Left lung (tissue), 10 donors: ENCODE results near the gene BEAN1. TPM values are rescaled to one million over a fixed set of nuclear protein-coding genes. Genes with fewer than 3 reads are reported as not detected.

Experiments
- ATAC-seq: fragments of 200-7000 bp; cut with Tn5 transposase; one replicate; pipeline ENCODE4 v1.9.1; 2020; ENCODE audit warnings: moderate library complexity
- DNase-seq, 4 donors: peaks; one replicate each; pipeline ENCODE4 v3.0.0-alpha.2; 2013 to 2020
- H3K27ac ChIP-seq, 2 donors: fragments of 200-600 bp; sonication (generic) in 1 of 2; one replicate each; pipeline versions ENCODE4 v1.5.0 to v1.8.0; 2020 to 2021
- H3K27me3 ChIP-seq, 2 donors: fragments of 200-600 bp; sonication (generic) in 1 of 2; one replicate each; pipeline versions ENCODE4 v1.5.0 to v1.8.0; 2020 to 2021
- H3K36me3 ChIP-seq, 2 donors: fragments of 200-600 bp; sonication (generic) in 1 of 2; one replicate each; pipeline versions ENCODE4 v1.5.0 to v1.8.0; 2020 to 2021
- H3K4me1 ChIP-seq, 2 donors: fragments of 200-600 bp; one replicate each; pipeline ENCODE4 v1.8.0; 2021
- H3K4me3 ChIP-seq, 2 donors: fragments of 200-600 bp; sonication (generic) in 1 of 2; one replicate each; pipeline versions ENCODE4 v1.5.0 to v1.8.0; 2020 to 2021; ENCODE audit warnings: mild to moderate bottlenecking in 1 of 2
- H3K9me3 ChIP-seq, 2 donors: fragments of 200-600 bp; sonication (generic) in 1 of 2; one replicate each; pipeline versions ENCODE4 v1.5.0 to v1.8.0; 2020 to 2021
- intact Hi-C, 2 donors: fragments of 100-400 bp; cut with DNase I; formaldehyde crosslinking; loops; one replicate each; pipeline versions ENCODE4 v1.11.2 to v1.14.2; 2022
- polyA plus RNA-seq, 6 donors: library from polyadenylated mRNA; unstranded; fragments of 120-200 nt; gene quantifications; one replicate each; pipeline ENCODE4 v1.2.1, GENCODE V29; 2013; ENCODE audit not compliant: insufficient read length in 6 of 6
- total RNA-seq, 2 donors: library from RNA; stranded (reverse); fragmentation: NEBNext Ultra II Directional; extraction: Animal tissue kit (Norgen Biotek cat#: 25700); gene quantifications; one replicate each; pipeline ENCODE4 v1.2.1, GENCODE V29; 2021
- TF ChIP-seq, protein P1 (sequence below), 2 donors: fragments of 200-600 bp; sonication (generic) in 1 of 2; IDR thresholded peaks; one replicate each; pipeline versions ENCODE4 v1.5.0 to v1.8.0; 2021; ENCODE audit warnings: antibody characterized with exemption in 2 of 2
- donor health status: DM: no; HTN: yes; CAD: no.
- donor health status: DM: no; HTN: no; CAD: no.

The BEAN1 gene
- total and polyA plus RNA-seq, 8 donors: 0.65 to 13.6 (median 10.8) TPM

DNA sequence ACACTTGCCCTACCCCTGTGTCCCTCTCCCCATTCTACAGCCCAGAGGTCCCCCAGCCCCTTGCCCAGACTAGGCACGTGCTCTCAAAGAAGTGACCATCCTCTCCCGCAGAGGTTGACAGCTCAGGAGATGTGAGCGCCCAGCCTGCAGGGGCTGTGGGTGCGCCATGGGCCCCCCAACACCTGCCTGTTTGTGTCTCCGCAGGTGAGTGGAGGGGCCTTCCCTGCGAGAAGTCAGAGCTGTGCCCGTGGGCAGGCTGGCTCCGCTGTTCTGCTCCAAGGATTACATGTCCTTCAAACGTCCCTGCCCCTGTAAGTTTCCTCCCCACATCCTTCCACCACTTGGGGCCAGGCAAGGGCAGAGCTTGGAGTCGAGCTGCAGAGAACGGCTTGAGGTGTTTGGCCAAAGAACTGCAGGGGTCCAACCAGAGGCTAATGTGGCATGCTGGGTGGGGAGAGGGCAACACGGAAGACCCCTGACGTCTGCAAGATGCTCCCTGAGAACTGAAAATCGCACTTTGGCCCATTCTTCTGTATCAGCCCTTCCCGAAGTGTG lies 10.4 kb downstream of the BEAN1 start:
- H3K27ac ChIP-seq: no peak overlapping the region
- no peaks in the 10 kb centered on the region for H3K4me1 ChIP-seq
- DNase-seq: no peak
- no peak overlapping the region for H3K4me3 ChIP-seq
- ATAC-seq: no peak
- intact Hi-C loops: no loop called here
- H3K27me3 ChIP-seq: peaks cover 0 to 3% of the 10 kb centered on the region in 2 donors
- H3K36me3 ChIP-seq: no peaks in the 10 kb centered on the region
- TF ChIP-seq, protein P1, sequence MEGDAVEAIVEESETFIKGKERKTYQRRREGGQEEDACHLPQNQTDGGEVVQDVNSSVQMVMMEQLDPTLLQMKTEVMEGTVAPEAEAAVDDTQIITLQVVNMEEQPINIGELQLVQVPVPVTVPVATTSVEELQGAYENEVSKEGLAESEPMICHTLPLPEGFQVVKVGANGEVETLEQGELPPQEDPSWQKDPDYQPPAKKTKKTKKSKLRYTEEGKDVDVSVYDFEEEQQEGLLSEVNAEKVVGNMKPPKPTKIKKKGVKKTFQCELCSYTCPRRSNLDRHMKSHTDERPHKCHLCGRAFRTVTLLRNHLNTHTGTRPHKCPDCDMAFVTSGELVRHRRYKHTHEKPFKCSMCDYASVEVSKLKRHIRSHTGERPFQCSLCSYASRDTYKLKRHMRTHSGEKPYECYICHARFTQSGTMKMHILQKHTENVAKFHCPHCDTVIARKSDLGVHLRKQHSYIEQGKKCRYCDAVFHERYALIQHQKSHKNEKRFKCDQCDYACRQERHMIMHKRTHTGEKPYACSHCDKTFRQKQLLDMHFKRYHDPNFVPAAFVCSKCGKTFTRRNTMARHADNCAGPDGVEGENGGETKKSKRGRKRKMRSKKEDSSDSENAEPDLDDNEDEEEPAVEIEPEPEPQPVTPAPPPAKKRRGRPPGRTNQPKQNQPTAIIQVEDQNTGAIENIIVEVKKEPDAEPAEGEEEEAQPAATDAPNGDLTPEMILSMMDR (IDR thresholded peaks at IDR 0.05): no peak
- H3K9me3 ChIP-seq: no peaks in the 10 kb centered on the region

DNA sequence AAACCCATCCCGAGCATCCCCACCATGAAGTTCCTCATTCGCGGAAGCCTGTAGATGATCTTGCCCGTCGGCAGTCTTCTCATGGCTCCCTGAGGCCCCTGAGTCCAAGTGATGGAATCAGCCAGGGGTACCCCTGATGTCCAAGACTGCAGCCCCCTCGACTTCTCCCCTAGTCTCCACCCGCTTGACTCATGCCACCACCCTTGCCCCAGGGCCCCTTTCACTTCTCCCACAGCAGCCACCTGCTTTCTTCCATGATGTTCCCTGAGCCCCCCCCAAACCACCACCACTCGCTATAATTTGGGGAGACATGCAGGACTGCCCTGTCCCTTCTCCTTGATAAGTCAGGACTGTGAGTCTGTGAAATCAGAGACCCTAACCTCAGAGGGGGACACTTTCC lies 11.4 kb downstream of the BEAN1 start:
- H3K27me3 ChIP-seq: no peaks in the 10 kb centered on the region
- H3K4me1 ChIP-seq: no peaks in the 10 kb centered on the region
- TF ChIP-seq, protein P1 (IDR thresholded peaks at IDR 0.05): no peak
- ATAC-seq (no peak), DNase-seq (no peak)
- no peak overlapping the region for H3K27ac ChIP-seq
- H3K36me3 ChIP-seq: no peaks in the 10 kb centered on the region
- intact Hi-C loops: no loop called here
- no peaks in the 10 kb centered on the region for H3K9me3 ChIP-seq
- H3K4me3 ChIP-seq: no peak overlapping the region

DNA sequence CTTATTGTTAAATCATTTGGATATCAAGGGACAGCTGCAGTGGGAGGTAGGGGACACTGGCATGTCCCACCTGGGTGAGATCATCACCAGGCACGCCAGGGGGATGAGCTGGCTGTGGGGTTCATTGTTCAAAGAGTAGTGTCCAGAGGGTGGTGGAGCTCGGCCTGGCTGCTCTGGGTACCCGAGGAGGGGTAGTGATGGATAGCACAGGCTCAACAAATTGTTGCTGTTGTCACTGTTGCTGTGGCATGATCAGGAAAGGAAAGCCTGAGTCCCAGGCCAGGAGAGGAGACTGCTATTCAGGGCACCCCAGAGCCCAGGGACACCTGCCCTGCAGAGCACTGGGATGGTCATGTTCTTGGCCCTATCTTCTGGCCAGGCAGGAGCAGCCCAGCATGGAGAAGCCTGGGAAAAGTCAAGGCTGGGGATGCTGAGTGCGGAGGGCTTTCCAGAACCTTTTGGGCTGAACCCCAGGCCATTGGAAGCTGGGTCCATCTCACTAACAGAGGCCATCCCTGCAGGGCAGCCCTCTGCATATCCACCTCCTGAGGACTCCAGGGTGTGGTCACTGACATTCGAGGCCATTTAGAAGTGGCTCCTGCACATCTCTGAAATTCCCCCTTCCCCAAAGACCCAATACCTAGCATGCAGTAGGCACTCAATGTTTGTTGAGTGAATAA lies 12.1 kb downstream of the BEAN1 start:
- H3K27me3 ChIP-seq: no peaks in the 10 kb centered on the region
- TF ChIP-seq, protein P1 (IDR thresholded peaks at IDR 0.05): no peak
- H3K27ac ChIP-seq: no peak overlapping the region
- ATAC-seq: no peak
- H3K36me3 ChIP-seq: no peaks in the 10 kb centered on the region
- no peak overlapping the region for H3K4me3 ChIP-seq
- H3K4me1 ChIP-seq: no peaks in the 10 kb centered on the region
- intact Hi-C loops: no loop called here
- no peaks in the 10 kb centered on the region for H3K9me3 ChIP-seq
- DNase-seq: no peak

DNA sequence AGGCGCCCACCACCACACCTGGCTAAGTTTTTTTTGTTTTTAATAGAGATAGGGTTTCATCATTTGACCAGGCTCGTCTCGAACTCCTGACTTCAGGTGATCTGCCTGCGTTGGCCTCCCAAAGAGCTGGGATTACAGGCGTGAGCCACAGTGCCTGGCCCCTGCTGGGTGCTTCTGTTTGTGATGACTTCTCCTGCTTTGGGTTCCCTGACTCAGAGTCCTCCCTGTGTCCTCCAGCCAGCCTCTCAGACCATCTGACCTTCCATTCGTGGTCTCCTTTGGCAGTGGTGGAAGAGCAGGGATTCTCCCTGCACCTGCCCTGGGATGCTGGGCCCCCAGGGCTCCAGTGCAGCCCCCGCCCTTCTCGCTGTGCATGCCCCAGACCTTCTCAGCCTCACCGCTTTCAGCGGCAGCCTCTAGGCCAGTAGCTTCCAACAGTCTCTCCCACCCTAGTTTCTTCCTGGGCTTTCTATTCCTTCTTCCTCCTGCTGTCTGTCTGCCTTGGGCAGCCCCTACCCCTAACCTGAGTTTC lies 13.2 kb downstream of the BEAN1 start:
- H3K27ac ChIP-seq: no peak overlapping the region
- no peaks in the 10 kb centered on the region for H3K4me1 ChIP-seq
- no peak for DNase-seq
- TF ChIP-seq, protein P1 (IDR thresholded peaks at IDR 0.05): no peak
- intact Hi-C loops: no loop called here
- ATAC-seq: no peak
- no peaks in the 10 kb centered on the region for H3K27me3 ChIP-seq
- H3K4me3 ChIP-seq: no peak overlapping the region
- no peaks in the 10 kb centered on the region for H3K9me3 ChIP-seq
- no peaks in the 10 kb centered on the region for H3K36me3 ChIP-seq

DNA sequence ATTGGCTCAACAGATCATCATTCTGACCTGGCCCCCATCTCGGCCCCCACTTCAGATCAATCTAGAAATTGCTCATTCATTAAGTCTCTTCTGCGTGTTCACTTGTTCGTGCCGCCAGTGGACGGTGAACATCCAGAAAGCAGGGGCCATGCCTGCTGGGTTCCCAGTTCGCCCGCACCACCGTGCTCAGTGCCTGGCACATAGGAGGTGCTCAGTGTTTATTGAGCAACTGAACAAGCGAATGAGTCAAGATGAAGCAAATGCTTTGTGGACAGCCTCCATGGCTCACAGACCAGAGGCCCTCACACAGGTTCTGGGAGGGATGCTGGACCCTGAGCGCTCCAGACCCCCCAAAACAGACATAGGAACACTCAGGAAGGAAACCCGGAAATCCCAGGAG lies 13.9 kb downstream of the BEAN1 start:
- no peak overlapping the region for H3K27ac ChIP-seq
- no peaks in the 10 kb centered on the region for H3K36me3 ChIP-seq
- DNase-seq: no peak
- H3K4me1 ChIP-seq: no peaks in the 10 kb centered on the region
- H3K27me3 ChIP-seq: no peaks in the 10 kb centered on the region
- intact Hi-C loops: no loop called here
- no peak for ATAC-seq
- H3K4me3 ChIP-seq: no peak overlapping the region
- TF ChIP-seq, protein P1 (IDR thresholded peaks at IDR 0.05): no peak
- no peaks in the 10 kb centered on the region for H3K9me3 ChIP-seq
